OCI-LY3 (cell line): ENCODE measurements around the gene CHD5.

Experiments used
- H2AFZ ChIP-seq: fragments of 200-600, 300-600 bp; shearing (Covaris generic); 2 replicates; pipeline ENCODE4 v1.6.0; 2014; ENCODE audit warnings: antibody characterized with exemption, low read depth, low read length
- H3K27ac ChIP-seq: fragments of 200-600, 300-600 bp; sonication (generic); 2 replicates; pipeline ENCODE4 v1.5.1; 2014; ENCODE audit warnings: mild to moderate bottlenecking, low read length, moderate library complexity, mixed read lengths
- H3K27me3 ChIP-seq: fragments of 200-600, 300-600 bp; sonication (generic); 2 replicates; pipeline ENCODE4 v1.6.1; 2014; ENCODE audit warnings: low read depth, low read length, mixed read lengths
- H3K36me3 ChIP-seq: fragments of 200-600, 300-600 bp; sonication (generic); replicated peaks from 2 replicates; pipeline ENCODE3; 2014; ENCODE audit warnings: low read depth, low read length, mixed read lengths
- H3K4me1 ChIP-seq: fragments of 300-600, 200-600 bp; sonication (generic); 2 replicates; pipeline ENCODE4 v1.6.1; 2014; ENCODE audit warnings: low read length, mixed read lengths
- H3K4me2 ChIP-seq: fragments of 200-600, 300-600 bp; sonication (generic); 2 replicates; pipeline ENCODE4 v1.6.1; 2014; ENCODE audit warnings: low read length, mixed read lengths
- H3K4me3 ChIP-seq: fragments of 300-600, 200-600 bp; sonication (generic); 2 replicates; pipeline ENCODE4 v1.5.1; 2014; ENCODE audit warnings: antibody characterized with exemption, mild to moderate bottlenecking, low read length, moderate library complexity
- H3K79me2 ChIP-seq: fragments of 300-600, 200-600 bp; shearing (Covaris generic); 2 replicates; pipeline ENCODE4 v1.6.1; 2014; ENCODE audit warnings: mild to moderate bottlenecking, low read length, mixed read lengths
- H3K9ac ChIP-seq: fragments of 300-600, 200-600 bp; shearing (Covaris generic); 2 replicates; pipeline ENCODE4 v1.6.0; 2014; ENCODE audit warnings: mild to moderate bottlenecking, low read length, moderate library complexity
- H3K9me3 ChIP-seq: fragments of 200-600, 300-600 bp; shearing (Covaris generic); 2 replicates; pipeline ENCODE4 v1.6.1; 2014; ENCODE audit warnings: low read length, mixed read lengths; ENCODE audit not compliant: insufficient read depth
- H4K20me1 ChIP-seq: fragments of 200-600, 300-600 bp; sonication (generic); 2 replicates; pipeline ENCODE4 v1.6.1; 2016; ENCODE audit warnings: low read length, mixed read lengths; ENCODE audit not compliant: insufficient read depth
- EZH2phosphoT487 ChIP-seq: fragments of 200-600 bp; shearing (Covaris generic); IDR thresholded peaks from 2 replicates; pipeline ENCODE4 v1.6.1; 2018; ENCODE audit warnings: antibody characterized with exemption, mixed run types, low read depth
- TF ChIP-seq, protein P1 (sequence below): fragments of 200-600, 300-600 bp; sonication (generic); IDR thresholded peaks from 2 replicates; pipeline ENCODE4 v1.5.1; 2014; ENCODE audit warnings: antibody characterized with exemption, low read length, low read depth

The CHD5 gene

DNA sequence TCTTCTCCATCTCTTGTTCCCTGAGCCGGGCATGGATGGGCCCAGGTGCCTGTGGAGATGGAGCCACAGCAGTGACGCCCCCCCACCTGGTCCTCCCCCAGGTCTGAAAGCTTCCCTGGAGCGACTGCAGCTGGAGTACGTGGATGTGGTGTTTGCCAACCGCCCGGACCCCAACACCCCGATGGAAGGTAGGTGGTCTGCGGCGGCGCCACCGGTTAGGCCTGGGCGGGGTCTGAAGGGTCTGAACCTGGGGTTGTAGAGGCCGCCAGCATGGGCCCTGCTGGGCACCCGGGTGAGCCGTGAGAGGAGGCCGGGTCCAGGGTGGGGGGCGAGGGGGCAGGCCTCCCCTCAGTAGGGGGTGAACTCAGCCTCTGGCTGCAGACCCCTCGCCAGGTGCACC is 89.8 kb downstream of the CHD5 start:
- H2AFZ ChIP-seq = no peak overlapping the region
- H3K4me3 ChIP-seq = no peak overlapping the region
- no peaks in the 10 kb centered on the region for H3K9me3 ChIP-seq
- H3K36me3 ChIP-seq = no peaks in the 10 kb centered on the region
- H3K4me2 ChIP-seq = no peak overlapping the region
- no peaks in the 10 kb centered on the region for H3K79me2 ChIP-seq
- H3K27me3 ChIP-seq = no peaks in the 10 kb centered on the region
- no peaks in the 10 kb centered on the region for H3K4me1 ChIP-seq
- no peak overlapping the region for H3K27ac ChIP-seq
- TF ChIP-seq EZH2phosphoT487 = no peak
- TF ChIP-seq, protein P1, sequence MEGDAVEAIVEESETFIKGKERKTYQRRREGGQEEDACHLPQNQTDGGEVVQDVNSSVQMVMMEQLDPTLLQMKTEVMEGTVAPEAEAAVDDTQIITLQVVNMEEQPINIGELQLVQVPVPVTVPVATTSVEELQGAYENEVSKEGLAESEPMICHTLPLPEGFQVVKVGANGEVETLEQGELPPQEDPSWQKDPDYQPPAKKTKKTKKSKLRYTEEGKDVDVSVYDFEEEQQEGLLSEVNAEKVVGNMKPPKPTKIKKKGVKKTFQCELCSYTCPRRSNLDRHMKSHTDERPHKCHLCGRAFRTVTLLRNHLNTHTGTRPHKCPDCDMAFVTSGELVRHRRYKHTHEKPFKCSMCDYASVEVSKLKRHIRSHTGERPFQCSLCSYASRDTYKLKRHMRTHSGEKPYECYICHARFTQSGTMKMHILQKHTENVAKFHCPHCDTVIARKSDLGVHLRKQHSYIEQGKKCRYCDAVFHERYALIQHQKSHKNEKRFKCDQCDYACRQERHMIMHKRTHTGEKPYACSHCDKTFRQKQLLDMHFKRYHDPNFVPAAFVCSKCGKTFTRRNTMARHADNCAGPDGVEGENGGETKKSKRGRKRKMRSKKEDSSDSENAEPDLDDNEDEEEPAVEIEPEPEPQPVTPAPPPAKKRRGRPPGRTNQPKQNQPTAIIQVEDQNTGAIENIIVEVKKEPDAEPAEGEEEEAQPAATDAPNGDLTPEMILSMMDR = no peak
- H3K9ac ChIP-seq = no peak overlapping the region
- H4K20me1 ChIP-seq = no peaks in the 10 kb centered on the region

- H3K79me2 ChIP-seq = no peaks in the 10 kb centered on the region
- no peak overlapping the region for H2AFZ ChIP-seq
- H4K20me1 ChIP-seq = no peaks in the 10 kb centered on the region
- no peak overlapping the region for H3K9ac ChIP-seq
- H3K36me3 ChIP-seq = no peaks in the 10 kb centered on the region
- H3K4me1 ChIP-seq = no peaks in the 10 kb centered on the region
- H3K27ac ChIP-seq = no peak overlapping the region
- H3K4me2 ChIP-seq = no peak overlapping the region
- no peak for TF ChIP-seq EZH2phosphoT487
- TF ChIP-seq, protein P1 = no peak
- H3K9me3 ChIP-seq = no peaks in the 10 kb centered on the region
- H3K4me3 ChIP-seq = no peak overlapping the region
- no peaks in the 10 kb centered on the region for H3K27me3 ChIP-seq
Observed at GRCh38 chr1:6088956-6089355, 91.2 kb downstream of the CHD5 start.

- no peaks in the 10 kb centered on the region for H3K4me1 ChIP-seq
- no peak overlapping the region for H3K4me3 ChIP-seq
- no peak overlapping the region for H3K27ac ChIP-seq
- no peaks in the 10 kb centered on the region for H3K9me3 ChIP-seq
- no peaks in the 10 kb centered on the region for H3K79me2 ChIP-seq
- H4K20me1 ChIP-seq = no peaks in the 10 kb centered on the region
- H3K4me2 ChIP-seq = no peak overlapping the region
- no peak overlapping the region for H3K9ac ChIP-seq
- no peak overlapping the region for H2AFZ ChIP-seq
- TF ChIP-seq EZH2phosphoT487 = no peak
- no peaks in the 10 kb centered on the region for H3K36me3 ChIP-seq
- no peaks in the 10 kb centered on the region for H3K27me3 ChIP-seq
Observed at GRCh38 chr1:6087958-6088357, 92.2 kb downstream of the CHD5 start.

- TF ChIP-seq, protein P1 = no peak
- TF ChIP-seq EZH2phosphoT487 = no peak
- H3K4me2 ChIP-seq = no peak overlapping the region
Observed at GRCh38 chr1:6087377-6087772, 92.7 kb downstream of the CHD5 start.

More at GRCh38 chr1:6087377-6087772, 92.7 kb downstream of the CHD5 start:
- Histone ChIP-seq H3K79me2 (no peaks in the 10 kb centered on the region), H2AFZ (no peak overlapping the region), H4K20me1 (no peaks in the 10 kb centered on the region), H3K36me3 (no peaks in the 10 kb centered on the region), H3K4me1 (no peaks in the 10 kb centered on the region), H3K27ac (no peak overlapping the region), H3K4me3 (no peak overlapping the region), H3K27me3 (no peaks in the 10 kb centered on the region), H3K9ac (no peak overlapping the region), H3K9me3 (no peaks in the 10 kb centered on the region)
